ENCODE data around the gene TERB1.

TERB1 gene, protein sequence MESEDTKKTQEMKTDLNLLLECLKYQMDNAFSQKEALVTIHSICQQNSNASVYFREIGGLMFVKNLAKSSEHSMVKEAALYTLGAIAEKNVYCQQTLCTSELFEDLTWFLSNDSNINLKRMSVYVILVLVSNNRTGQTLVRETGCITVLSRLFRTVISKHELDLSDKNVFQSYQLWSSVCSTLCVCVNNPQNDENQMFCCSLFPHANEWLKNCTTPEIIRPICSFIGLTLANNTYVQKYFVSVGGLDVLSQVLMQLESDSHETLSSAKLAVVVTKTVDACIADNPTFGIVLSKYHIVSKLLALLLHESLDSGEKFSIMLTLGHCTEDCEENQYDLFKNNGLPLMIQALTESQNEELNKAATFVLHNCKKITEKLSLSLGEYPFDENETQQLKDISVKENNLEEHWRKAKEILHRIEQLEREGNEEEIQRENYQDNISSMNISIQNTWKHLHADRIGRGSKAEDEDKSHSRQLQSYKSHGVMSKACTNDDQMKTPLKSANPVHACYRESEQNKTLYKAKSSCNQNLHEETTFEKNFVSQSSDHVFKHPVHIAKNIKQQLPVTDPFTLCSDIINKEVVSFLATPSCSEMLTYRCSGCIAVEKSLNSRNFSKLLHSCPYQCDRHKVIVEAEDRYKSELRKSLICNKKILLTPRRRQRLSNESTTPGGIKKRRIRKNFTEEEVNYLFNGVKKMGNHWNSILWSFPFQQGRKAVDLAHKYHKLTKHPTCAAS

GRCh38 chr16:66801320-66802105, at the start of gene TERB1:
Gene TERB1 (minus strand): TSS chr16:66801584. CDS start chr16:66796798, 4,786 bp downstream.
- in situ Hi-C loops (cut with HindIII; ENCODE audit: low sequenced_read_pairs), result loop anchor here (10.0 kb wide), 1 partner anchor 47 kb away; the partner anchor contains the start of gene DYNC1LI2

DNA sequence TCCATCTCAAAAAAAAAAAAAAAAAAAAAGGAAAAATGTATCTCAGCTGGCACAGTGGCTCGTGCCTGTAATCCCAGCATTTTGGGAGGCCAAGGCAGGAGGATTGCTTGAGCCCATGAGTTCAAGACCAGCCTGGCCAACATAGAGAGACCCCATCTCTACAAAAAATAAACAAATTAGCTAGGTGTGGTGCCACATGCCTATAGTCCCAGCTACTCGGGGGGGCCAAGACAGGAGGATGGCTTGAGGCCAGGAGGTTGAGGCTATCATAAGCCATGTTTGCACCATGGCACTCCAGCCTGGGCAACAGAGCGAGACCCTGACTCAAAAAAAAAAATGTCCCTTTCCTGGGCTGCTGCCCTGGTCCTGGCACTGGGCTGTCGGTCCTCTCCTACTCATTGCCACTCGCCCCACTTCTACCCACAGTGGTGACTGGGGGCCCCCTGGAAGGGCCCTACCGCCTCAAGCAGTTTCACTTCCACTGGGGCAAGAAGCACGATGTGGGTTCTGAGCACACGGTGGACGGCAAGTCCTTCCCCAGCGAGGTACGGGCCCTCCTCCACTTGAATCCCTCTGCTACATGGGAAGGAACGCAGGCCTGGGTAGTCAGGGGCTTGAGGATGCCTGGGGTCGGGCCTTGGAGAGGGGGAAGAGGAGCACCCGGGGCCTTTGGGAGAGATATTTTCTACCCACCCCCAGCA, 48.9 kb upstream of the TERB1 start:
- in situ Hi-C loops (cut with HindIII; ENCODE audit: low sequenced_read_pairs), result no loop called here

DNA sequence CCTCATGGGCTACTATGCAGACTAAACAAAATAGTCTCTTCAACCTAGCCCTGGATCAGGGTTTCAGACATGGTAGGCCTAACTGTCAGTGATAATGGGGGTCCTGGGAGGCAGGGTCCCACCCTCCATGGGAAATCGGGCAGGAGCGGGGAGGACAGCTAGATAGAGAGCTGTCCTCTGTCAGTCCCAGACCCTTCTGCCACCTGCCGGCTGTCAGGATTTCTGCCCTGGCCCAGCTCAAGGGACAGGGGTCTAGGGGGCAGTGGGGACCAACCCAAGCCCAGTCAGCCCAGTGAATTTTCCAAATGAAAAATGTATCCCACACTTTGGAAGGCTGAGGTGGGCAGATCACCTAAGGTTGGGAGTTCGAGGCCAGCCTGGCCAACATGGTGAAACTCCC, 48.2 kb upstream of the TERB1 start:
- in situ Hi-C loops (cut with HindIII; ENCODE audit: low sequenced_read_pairs), result no loop called here

GRCh38 chr16:66849021-66849420, 47.6 kb upstream of the TERB1 start:
- in situ Hi-C loops (cut with HindIII; ENCODE audit: low sequenced_read_pairs), result no loop called here

DNA sequence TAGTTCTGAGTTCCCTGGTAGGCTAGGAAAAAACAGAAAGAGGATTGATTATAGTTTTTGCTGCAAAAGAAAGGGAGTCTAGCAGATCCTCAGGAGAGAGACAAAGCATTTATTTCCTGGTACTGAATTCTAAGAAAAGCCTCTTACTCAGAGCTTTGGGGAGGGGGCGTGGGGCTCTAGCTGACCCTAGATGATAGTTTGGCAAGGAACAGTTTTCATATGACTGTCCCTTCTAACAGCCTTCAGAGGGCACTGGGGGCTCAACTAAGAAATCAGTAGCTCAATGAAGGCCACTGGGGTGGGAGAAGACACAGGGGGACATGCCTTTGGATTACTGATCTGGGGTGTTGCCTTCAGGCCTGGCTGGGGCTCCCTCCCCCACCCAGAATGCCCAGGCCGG, 46.8 kb upstream of the TERB1 start:
- in situ Hi-C loops (cut with HindIII; ENCODE audit: low sequenced_read_pairs), result no loop called here

DNA sequence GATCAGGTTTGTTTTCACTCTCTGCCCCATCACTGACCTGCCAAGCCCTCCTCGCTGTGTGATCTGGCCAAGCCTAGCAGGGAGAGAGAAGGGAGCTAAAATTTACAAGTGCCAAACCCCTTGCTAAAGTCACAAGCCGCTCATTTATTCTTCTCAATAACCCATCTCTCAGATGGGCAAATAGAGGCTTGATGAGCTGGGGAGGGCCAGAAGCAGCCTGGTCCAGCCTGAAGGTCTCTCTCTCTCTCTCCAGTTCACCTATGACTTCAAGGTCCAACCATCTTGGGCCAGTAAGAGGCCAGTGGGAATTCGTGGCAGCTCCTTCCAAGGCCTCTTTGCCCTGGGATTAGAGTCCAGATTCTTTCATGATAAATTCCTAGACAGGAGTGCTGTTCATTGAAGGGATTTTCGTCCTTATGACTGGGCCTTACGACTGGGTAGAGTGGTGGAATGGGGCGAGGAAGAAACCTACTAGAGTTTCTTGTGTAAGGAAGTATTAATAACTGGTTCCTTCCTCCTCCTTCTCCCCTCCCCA, 46.2 kb upstream of the TERB1 start:
- in situ Hi-C loops (cut with HindIII; ENCODE audit: low sequenced_read_pairs), result no loop called here

DNA sequence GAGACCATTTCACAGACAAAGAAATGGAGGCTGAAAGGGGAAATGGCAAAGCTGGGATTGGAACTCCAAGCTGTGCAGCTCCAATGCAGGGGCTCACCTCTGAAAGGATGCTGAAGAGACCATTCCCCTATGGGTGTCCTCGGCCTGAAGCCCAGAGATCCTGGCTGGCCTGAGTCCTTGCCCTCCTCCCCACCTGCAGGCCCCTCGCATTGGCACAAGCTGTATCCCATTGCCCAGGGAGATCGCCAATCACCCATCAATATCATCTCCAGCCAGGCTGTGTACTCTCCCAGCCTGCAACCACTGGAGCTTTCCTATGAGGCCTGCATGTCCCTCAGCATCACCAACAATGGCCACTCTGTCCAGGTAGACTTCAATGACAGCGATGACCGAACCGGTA, 45.4 kb upstream of the TERB1 start:
- in situ Hi-C loops (cut with HindIII; ENCODE audit: low sequenced_read_pairs), result no loop called here

- in situ Hi-C loops (cut with HindIII; ENCODE audit: low sequenced_read_pairs), result no loop called here
These were observed 44.9 kb upstream of the TERB1 start for GRCh38 chr16:66846266-66846665.

- in situ Hi-C loops (cut with HindIII; ENCODE audit: low sequenced_read_pairs), result no loop called here
These were observed 44.4 kb upstream of the TERB1 start for GRCh38 chr16:66845791-66846221.

DNA sequence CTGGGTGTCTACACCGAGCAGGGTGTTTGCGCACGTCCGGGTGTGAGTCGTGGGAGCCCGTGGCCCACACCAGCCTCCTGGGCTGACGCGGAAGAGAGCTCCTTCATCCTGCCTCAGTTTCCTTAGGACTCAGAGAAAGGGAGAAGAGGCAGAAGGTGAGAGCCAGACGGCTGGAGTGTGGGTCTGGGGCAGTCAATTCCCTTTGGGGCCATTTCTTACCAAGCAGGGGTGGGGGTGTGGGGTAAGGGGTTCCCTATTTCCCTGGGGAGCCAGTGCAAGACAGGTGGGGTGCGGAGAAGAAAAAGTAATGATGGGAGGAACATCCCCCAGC, 43.7 kb upstream of the TERB1 start:
- in situ Hi-C loops (cut with HindIII; ENCODE audit: low sequenced_read_pairs), result no loop called here

- in situ Hi-C loops (cut with HindIII; ENCODE audit: low sequenced_read_pairs), result no loop called here
These were observed 43.1 kb upstream of the TERB1 start, which contains the start of gene CA7 for GRCh38 chr16:66844342-66845079. Gene CA7 (plus strand): TSS chr16:66844414. CDS start chr16:66844488, 74 bp downstream.

- in situ Hi-C loops (cut with HindIII; ENCODE audit: low sequenced_read_pairs), result no loop called here
These were observed 42.6 kb upstream of the TERB1 start for GRCh38 chr16:66844009-66844341.

DNA sequence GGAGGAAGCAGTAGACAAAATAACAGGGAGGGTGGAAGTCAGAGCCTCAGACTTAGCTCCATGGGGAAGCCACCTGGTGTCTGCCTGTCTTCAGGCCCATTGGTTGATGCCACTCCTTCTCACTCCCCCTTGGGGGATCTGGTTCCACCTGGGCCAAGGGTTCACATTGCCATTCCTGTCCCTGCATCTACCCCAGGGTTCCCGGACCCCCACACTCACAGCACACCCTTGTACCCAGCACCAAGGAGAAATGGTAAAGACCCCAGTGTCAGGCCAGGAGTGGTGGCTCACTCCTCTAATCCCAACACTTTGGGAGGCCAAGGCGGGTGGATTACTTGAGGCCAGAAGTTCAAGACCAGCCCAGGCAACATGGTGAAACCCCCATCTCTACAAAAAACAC, 41.8 kb upstream of the TERB1 start:
- in situ Hi-C loops (cut with HindIII; ENCODE audit: low sequenced_read_pairs), result no loop called here

GRCh38 chr16:66842765-66843164, 41.4 kb upstream of the TERB1 start:
- in situ Hi-C loops (cut with HindIII; ENCODE audit: low sequenced_read_pairs), result no loop called here

DNA sequence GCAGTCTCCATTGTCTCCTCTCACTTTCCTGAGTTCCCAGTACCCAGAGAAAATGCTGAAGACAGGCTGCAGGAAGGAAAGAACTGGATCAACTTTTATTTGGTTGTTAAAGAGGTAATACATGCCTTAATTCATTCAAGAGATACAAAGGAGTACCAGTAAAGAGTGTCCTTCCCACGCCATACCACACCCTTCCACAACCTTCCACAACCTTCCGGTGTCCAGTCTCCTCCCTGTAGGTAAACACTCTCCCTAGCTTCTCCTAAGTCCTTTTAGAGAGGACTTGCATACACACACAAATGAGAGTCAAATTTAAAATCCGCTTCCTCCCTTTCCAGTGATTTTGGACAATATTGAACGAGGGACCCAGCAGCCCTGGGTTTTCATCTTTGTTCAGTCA, 40.0 kb upstream of the TERB1 start:
- in situ Hi-C loops (cut with HindIII; ENCODE audit: low sequenced_read_pairs), result no loop called here

- in situ Hi-C loops (cut with HindIII; ENCODE audit: low sequenced_read_pairs), result no loop called here
These were observed 39.5 kb upstream of the TERB1 start for GRCh38 chr16:66840883-66841282.

DNA sequence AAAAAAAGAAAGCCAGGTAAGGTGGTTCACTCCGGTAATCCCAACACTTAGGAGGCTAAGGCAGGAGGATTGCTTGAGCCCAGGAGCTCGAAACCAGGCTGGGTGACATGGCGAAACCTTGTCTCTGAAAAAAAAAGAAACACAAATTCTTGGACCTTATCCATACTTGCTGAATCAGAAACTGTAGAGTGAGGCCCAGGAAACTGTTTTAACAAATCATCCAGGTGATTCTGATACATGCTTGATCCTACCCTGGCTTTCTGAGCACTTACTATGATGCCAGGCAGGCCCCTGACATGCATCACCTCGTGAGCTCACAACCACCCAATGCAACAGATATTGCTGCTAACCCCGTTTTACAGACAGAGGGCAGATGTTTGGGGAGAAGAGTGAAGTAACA, 33.4 kb upstream of the TERB1 start:
- in situ Hi-C loops (cut with HindIII; ENCODE audit: low sequenced_read_pairs), result no loop called here

DNA sequence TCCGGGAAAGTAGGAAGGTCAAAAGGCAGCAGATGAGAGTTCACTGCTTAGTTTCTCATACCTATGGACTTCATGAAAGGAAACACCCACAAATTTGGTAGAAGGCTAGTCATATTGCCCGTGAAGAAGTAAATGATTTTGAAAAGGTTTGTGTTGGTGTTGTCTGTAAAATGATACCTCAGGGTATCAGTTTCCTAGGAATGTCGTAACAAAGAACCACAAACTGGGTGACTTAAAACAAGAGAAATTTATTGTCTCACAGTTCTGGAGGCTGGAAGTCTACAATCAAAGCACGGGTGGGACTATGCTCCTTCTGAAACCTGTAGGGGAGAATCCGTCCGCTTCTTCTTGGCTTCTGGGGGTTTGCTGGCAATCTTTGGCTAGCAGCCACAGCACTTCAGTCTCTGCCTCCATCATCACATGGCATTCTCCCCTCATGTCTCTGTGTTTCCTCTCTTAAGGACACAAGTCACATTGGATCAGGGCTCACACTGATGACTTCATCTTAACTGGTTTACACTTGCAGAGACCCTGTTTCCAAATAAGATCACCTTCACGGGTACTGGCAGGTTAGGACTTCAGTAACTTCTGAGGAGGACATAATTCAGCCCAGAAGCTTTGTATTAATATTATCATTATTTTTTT, 31.4 kb upstream of the TERB1 start:
- in situ Hi-C loops (cut with HindIII; ENCODE audit: low sequenced_read_pairs), result no loop called here

- in situ Hi-C loops (cut with HindIII; ENCODE audit: low sequenced_read_pairs), result no loop called here
These were observed 30.8 kb upstream of the TERB1 start for GRCh38 chr16:66832190-66832589.

All from endothelial cell of hepatic sinusoid (primary cell).